Dendritic cell treated with granulocyte-macrophage colony-stimulating factor and Interleukin-4, amounts not matched to agents 40 ng/mL and 50 ng/mL, for 4 days (primary cell): ENCODE data around the gene LENG9.
A peak's percentile ranks its signal among the peaks of the same experiment; 100 is the strongest.
"Not testable (repeated sequence)": the region's sequence is repeated elsewhere in the genome, so short reads cannot be mapped to it uniquely, and the experiment has no call there.

Experiments used
- H3K27ac Mint-ChIP-seq: one replicate; pipeline ENCODE4 v1.8.0; 2022; ENCODE audit warnings: mild to moderate bottlenecking, mixed read lengths
- H3K27me3 Mint-ChIP-seq: one replicate; pipeline ENCODE4 v1.8.0; 2022; ENCODE audit warnings: mild to moderate bottlenecking, mixed read lengths
- H3K36me3 Mint-ChIP-seq: one replicate; pipeline ENCODE4 v1.8.0; 2022; ENCODE audit warnings: low read depth, mixed read lengths
- H3K4me1 Mint-ChIP-seq: one replicate; pipeline ENCODE4 v1.8.0; 2022; ENCODE audit warnings: low read depth, mixed read lengths
- H3K4me3 Mint-ChIP-seq: one replicate; pipeline ENCODE4 v1.8.0; 2022; ENCODE audit warnings: mild to moderate bottlenecking, moderate library complexity, mixed read lengths
- H3K9me3 Mint-ChIP-seq: one replicate; pipeline ENCODE4 v1.8.0; 2022; ENCODE audit warnings: mixed read lengths
- intact Hi-C: fragments of 100-400 bp; cut with micrococcal nuclease; formaldehyde crosslinking; loops from one replicate; pipeline ENCODE4 v1.15.0; 2022

Gene LENG9

DNA sequence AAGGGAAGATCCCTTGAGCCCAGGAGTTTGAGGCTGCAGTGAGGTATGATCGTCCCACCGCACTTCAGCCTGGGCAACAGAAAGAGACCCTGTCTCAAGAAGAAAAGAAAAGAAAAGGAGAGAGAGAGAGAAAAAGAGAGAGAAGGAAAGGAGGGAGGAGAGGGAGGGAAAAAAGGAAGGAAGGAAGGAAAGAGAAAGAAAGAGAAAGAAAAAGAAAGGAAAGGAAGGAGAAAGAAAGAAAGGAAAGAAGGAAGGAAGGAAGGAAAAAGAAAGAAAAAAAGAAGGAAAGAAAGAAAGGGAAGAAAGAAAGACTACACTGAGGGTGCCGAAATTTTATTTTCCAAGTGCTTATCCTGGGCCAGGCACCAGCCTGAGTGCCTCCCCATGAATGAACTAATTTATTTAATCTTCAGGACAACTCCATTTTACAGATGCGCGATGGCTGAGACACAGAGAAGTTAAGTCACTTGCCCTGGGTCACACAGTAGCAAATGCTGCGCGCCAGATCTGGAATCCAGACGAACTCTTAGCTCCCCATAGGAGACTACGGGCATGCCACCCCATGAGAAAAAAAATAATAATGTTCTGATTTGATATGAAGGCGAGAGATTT is 6.8 kb upstream of the LENG9 start:
- Mint-ChIP-seq H3K36me3 (no peaks in the 10 kb centered on the region), H3K4me1 (peaks cover 29% of the 10 kb centered on the region), H3K4me3 (no peak overlapping the region), H3K9me3 (no peaks in the 10 kb centered on the region), H3K27me3 (peaks cover 80% of the 10 kb centered on the region), H3K27ac (no peak overlapping the region)
- intact Hi-C loops: no loop called here

DNA sequence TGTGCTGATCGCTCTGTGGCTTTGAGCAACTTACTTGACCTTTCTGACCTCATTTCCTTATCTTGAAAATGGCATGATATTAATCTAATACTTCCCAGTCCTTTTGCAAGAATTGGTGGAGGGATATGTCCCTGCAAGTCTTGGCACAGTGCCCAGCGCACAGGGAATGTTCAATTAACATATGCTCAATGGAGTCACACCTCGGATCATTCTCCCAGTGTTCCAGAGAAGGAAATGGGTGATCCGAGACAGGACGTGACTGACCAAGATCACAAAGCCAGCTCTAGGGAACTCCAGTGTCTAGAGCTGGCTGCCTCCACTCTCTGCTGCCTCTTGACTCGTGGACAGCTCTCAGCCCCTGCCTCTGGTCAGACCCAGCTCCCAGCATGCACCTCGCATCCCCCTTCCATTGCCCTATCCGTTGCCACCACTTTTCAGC is 5.9 kb upstream of the LENG9 start:
- Mint-ChIP-seq H3K4me1 (peaks cover 34% of the 10 kb centered on the region), H3K9me3 (no peaks in the 10 kb centered on the region), H3K4me3 (no peak overlapping the region), H3K27ac (no peak overlapping the region), H3K36me3 (no peaks in the 10 kb centered on the region), H3K27me3 (peaks cover 75% of the 10 kb centered on the region)
- intact Hi-C loops: no loop called here

DNA sequence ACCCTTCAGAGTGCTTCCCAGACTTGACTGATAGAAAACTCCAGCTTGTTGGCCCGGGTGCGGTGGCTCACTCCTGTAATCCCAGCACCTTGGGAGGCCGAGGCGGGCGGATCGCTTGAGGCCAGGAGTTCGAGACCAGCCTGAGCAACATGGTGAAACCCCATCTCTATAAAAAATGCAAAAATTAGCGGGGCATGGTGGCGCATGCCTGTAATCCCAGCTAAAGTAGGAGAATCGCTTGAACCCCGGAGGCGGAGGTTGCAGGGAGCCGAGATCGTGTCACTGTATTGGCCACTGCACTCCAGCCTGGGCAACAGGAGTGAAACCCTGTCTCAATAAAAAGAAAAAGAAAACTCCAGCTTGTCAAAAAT is 2.5 kb upstream of the LENG9 start:
- H3K4me3 Mint-ChIP-seq, H3K9me3 Mint-ChIP-seq, intact Hi-C loops: not testable (repeated sequence)
- Mint-ChIP-seq H3K27me3 (peaks cover 53% of the 10 kb centered on the region), H3K4me1 (peaks cover 46% of the 10 kb centered on the region), H3K27ac (peak overlapping the region; percentile 39), H3K36me3 (peaks cover 18% of the 10 kb centered on the region)

DNA sequence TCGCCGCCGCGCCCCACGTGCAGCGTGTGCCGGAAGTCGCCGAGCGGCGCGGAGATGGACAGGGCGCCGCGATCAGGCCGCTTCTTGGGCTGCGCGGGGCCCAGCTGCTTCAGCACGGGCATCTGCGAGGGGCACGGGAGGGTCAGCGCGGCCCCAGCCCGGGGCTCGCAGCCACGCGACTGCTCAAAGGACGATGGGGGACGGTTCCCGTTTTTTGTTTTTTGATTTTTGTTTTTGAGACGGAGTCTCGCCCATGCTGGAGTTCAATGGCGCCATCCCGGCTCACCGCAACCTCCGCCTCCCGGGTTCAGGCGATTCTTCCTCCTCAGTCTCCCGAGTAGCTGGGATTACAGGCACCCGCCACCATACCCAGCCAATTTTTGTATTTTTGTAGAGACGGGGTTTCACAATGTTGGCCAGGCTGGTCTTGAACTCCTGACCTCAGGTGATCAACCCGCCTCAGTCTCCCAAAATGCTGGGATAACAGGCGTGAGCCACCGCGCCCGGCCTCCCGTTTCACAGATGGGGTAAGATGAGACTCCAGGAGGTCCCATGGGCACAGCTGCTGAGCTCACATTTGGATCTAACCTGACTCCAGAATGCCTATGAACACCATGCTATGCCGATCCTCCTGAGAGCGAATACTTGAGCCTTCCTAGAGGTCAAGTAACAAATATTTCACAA is 2.0 kb upstream of the LENG9 start:
- H3K9me3 Mint-ChIP-seq: no peaks in the 10 kb centered on the region
- H3K4me3 Mint-ChIP-seq: peak overlapping the region; percentile 54
- H3K27ac Mint-ChIP-seq: peak overlapping the region; percentile 39
- intact Hi-C loops: no loop called here
- H3K4me1 Mint-ChIP-seq: peaks cover 47% of the 10 kb centered on the region
- peaks cover 48% of the 10 kb centered on the region for H3K27me3 Mint-ChIP-seq
- H3K36me3 Mint-ChIP-seq: peaks cover 23% of the 10 kb centered on the region

DNA sequence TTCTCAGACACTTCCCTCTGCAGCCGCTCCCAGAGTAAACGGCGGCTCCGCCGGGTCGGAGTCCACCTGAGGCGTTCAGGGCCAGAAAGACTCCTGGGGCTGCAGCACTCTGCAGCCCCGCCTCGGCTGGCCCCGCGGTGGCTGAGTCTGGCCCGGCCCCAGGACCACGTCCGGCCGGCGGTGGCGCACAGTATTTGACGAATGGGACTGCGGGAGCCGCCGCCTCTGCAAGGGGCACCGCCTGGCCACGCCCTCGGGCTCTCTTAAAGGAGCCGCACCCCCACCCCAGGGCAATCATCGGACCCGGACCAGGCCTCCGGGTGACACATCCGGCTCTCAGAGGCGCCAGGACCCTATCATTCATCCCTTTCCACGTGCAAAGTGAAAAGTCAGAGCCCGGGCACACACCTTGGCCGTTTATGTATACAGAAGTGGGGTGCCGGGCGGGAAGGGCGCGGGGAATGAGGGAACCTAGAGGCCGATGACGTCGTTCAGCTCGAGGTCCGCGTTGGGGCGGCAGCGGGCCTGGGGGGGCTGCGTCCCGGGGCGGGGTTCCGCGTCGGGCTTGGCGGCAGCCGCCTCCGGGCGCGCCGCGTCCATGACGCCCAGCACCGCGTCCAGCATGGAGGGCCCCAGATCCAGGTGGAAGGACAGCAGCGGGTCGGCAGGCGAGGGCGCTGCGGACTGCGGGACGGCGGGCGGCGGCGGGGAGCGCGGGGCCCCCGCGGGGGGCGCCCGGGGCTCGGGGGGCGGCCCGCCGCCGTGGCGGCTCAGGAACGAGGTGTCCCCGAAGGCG is 1.2 kb upstream of the LENG9 start:
- Mint-ChIP-seq H3K27ac (peak overlapping the region; percentile 95), H3K36me3 (peaks cover 31% of the 10 kb centered on the region), H3K4me3 (peak overlapping the region; percentile 82), H3K27me3 (peaks cover 40% of the 10 kb centered on the region), H3K9me3 (no peaks in the 10 kb centered on the region), H3K4me1 (peaks cover 45% of the 10 kb centered on the region)
- intact Hi-C loops: no loop called here

DNA sequence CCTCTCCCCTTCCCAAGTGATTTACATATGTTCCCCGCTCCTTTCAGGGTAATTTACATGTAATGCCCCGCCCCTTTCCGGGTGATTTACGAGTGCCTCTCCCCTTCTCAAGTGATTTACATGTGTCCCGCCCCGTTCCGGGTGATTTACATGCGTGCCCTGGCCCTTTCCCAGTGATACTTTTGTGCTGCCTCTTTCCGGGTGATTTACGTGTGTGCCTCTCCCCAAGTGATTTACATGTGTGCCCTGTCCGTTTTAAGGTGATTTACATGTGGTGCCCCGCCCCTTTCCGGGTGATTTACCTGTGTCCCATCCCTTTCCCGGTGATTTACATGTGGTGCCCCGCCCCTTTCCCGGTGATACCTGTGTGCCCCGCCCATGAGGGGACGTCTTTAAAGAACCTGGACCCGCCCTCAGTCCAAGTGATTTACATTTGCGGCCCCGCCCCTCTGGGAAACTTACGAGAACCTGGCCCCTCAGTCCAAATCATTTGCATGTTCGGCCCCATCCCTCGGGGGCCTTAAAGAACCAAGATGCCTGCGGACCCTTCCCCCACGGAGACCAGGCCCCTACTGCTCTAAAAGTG is 559 bp upstream of the LENG9 start:
- Mint-ChIP-seq H3K36me3 (peaks cover 38% of the 10 kb centered on the region), H3K9me3 (no peaks in the 10 kb centered on the region), H3K4me1 (peaks cover 48% of the 10 kb centered on the region), H3K27ac (peak overlapping the region; percentile 95), H3K4me3 (peak overlapping the region; percentile 82), H3K27me3 (peaks cover 33% of the 10 kb centered on the region)
- intact Hi-C loops: no loop called here

DNA sequence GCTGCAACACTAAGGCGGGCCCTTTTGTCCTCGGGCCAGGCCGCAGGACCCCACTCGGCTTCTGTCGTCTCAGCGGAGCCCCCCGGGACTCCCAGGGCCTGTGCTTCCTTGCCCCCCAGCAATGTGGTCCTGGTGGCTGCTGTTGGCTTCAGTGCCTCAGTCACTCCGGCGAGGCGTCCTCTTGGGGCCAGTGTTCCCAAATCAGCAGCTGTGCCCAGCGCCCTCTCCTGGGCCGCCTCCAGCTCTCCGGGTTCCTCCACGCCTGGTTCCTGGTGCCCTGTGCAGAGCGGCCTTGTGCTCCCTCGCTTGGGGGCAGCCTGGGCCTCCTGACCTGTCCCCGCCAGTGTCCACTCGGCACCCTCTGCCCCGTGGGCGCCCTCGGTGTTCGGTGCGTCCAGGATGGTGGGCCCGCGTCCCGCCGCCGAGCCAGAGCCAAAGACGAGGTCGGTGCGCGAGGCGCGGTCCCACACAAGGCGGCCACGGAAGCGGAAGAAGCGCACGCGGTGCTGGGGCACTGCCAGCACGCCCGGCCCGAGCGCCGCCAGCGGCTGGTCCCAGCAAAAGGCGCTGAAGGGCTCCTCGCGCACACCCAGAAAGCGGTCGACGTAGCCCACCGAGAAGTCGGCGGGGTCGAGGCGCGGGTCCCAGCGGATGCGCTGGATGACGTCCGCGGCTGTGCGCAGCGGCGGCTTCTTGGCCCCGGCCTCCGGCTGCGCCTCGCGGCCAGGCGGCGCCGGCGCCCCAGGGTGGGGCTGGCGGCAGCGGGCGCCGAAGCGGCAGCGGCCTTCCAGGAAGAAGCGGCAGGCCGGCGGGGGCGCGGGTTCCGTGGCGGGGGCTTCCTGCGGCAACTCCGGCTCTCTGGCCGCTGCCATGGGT is 685 bp downstream of the LENG9 start:
- Mint-ChIP-seq H3K4me3 (peak overlapping the region; percentile 82), H3K27me3 (peaks cover 24% of the 10 kb centered on the region), H3K9me3 (no peaks in the 10 kb centered on the region), H3K4me1 (peaks cover 61% of the 10 kb centered on the region), H3K27ac (peak overlapping the region; percentile 95), H3K36me3 (peaks cover 50% of the 10 kb centered on the region)
- intact Hi-C loops: loop anchor here (1.0 kb wide), 1 partner anchor 15 kb away; no protein-coding TSS in a partner anchor

DNA sequence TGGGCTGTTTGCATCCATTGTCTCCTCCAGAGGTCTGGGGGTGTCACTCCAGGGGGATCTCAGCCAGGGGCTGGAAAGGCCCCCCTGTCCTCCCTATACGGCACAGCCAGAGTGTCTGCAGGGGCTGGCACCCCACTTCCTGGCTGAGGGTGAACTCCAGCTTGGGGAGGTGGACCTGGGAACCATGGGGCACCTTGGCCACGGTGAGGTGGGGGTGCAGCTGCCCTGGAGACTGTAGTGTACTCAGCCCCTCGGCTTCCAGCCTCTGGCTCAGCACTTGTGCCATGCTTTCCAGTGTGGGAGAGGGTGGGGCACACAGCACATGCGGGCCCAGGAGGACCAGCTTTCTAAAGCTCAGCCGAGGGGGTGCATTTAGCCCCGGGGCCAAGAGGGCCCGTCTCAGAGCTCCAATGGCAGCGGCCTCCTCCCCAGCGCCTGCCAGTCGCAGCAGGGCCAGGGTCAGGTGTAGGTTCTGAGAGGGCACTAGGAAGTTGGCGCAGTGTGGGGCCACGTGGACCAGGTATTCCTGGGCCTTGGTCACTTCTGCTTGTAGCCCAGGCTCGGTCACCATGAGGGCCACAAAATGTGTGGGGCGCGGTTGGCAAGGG is 1.4 kb downstream of the LENG9 start:
- Mint-ChIP-seq H3K4me1 (peaks cover 63% of the 10 kb centered on the region), H3K27me3 (peaks cover 19% of the 10 kb centered on the region), H3K27ac (peak overlapping the region; percentile 95), H3K36me3 (peaks cover 57% of the 10 kb centered on the region), H3K4me3 (peak overlapping the region; percentile 78), H3K9me3 (no peaks in the 10 kb centered on the region)
- intact Hi-C loops: loop anchor here (1.0 kb wide), 1 partner anchor 14 kb away; no protein-coding TSS in a partner anchor

DNA sequence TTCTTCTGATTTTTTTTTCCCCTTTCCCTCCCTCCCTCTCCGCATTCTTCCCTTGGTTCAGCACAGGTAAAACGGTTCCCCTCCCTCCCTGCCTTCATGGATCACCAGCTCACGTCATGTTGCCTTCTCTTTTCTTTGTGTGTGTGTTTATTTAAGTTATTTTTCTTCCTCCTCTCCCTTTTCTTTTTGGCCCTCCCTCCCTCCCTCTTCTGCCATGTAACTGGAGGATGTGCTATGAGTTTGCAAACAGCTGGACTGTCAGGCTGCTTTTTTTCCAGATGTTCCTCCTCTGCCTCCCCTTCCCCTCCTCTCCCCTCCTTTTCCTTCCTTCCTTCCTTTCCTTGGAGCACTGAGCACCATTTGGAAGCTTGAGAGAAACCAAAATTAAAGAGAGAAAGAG is 2.0 kb downstream of the LENG9 start:
- H3K27me3 Mint-ChIP-seq: peaks cover 15% of the 10 kb centered on the region
- peaks cover 63% of the 10 kb centered on the region for H3K4me1 Mint-ChIP-seq
- intact Hi-C loops: loop anchor here (1.0 kb wide), 1 partner anchor 13 kb away; no protein-coding TSS in a partner anchor
- H3K36me3 Mint-ChIP-seq: peaks cover 63% of the 10 kb centered on the region
- H3K27ac Mint-ChIP-seq: peak overlapping the region; percentile 95
- H3K4me3 Mint-ChIP-seq: peak overlapping the region; percentile 78
- H3K9me3 Mint-ChIP-seq: no peaks in the 10 kb centered on the region

DNA sequence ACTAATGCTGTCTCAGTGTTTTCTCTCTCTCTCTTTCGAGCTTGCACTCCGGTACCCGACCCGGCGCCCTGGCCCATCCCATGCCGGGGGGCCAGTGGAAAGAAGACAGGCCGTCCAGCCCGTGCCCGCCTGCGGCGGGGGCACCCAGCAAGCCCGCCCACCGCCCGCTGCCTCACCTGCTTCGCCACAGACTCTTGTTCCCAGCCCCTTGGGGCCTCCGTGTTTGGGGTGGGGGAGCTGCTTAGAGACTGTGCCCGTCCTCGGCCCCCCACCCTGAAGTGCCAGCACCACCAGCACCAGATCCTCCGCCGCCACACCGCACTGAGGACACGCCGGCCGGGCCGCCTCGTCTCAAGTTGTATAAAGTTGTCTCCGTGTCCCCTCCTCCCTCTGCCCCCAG is 2.4 kb downstream of the LENG9 start:
- H3K27me3 Mint-ChIP-seq: peaks cover 12% of the 10 kb centered on the region
- H3K9me3 Mint-ChIP-seq: no peaks in the 10 kb centered on the region
- H3K36me3 Mint-ChIP-seq: peaks cover 67% of the 10 kb centered on the region
- H3K27ac Mint-ChIP-seq: peak overlapping the region; percentile 95
- no peak overlapping the region for H3K4me3 Mint-ChIP-seq
- H3K4me1 Mint-ChIP-seq: peaks cover 63% of the 10 kb centered on the region
- intact Hi-C loops: no loop called here

DNA sequence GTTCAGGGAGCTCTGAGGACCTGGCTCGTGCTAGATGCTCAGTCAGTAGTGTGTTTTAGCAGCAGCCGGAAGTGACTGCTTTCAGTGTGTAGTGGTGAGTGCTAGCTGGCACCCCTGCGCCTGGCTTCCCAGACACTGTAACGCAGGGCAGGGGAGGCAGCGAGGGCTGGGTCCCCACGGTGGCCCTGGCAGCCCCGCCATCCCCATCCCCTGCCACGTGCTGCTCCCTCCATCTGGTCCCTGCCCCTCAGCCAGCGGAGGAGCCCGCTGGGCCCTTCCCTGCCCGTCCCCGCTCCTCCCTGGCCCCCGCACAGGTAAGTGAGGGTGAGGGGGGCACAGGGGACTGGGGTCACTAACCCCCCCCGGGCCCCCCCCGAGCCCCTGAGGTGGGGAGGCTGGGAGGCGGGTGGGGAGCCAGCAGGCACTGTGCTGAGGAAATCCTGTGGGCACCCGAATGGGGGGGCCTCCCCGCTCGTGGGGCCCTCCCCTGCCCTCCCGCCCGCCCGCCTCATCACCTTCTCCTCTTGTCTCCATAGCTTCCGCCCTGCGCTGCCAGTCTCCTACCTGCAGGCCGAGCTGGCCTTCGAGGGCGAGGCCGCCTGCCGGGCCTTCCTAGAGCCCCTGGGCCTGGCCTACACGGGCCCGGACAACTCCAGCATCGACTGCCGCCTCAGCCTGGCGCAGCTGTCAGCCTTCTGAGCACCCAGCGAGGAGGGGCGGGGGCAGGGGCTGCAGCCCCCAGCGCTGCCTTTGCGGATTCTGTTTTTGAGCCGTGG is 3.2 kb downstream of the LENG9 start:
- H3K9me3 Mint-ChIP-seq: no peaks in the 10 kb centered on the region
- peak overlapping the region; percentile 17 for H3K27ac Mint-ChIP-seq
- intact Hi-C loops: no loop called here
- H3K27me3 Mint-ChIP-seq: peaks cover 4% of the 10 kb centered on the region
- peaks cover 63% of the 10 kb centered on the region for H3K4me1 Mint-ChIP-seq
- H3K36me3 Mint-ChIP-seq: peaks cover 75% of the 10 kb centered on the region
- no peak overlapping the region for H3K4me3 Mint-ChIP-seq
